GM19467 (cell line): Measurements from ENCODE around the gene SCNN1G.

ENCODE experiments used
- ATAC-seq: cut with Tn5 transposase; IDR thresholded peaks from one replicate; pipeline ENCODE4 v1.9.1; 2021; ENCODE audit warnings: mild to moderate bottlenecking, moderate library complexity; ENCODE audit not compliant: unreplicated experiment

Gene SCNN1G

DNA sequence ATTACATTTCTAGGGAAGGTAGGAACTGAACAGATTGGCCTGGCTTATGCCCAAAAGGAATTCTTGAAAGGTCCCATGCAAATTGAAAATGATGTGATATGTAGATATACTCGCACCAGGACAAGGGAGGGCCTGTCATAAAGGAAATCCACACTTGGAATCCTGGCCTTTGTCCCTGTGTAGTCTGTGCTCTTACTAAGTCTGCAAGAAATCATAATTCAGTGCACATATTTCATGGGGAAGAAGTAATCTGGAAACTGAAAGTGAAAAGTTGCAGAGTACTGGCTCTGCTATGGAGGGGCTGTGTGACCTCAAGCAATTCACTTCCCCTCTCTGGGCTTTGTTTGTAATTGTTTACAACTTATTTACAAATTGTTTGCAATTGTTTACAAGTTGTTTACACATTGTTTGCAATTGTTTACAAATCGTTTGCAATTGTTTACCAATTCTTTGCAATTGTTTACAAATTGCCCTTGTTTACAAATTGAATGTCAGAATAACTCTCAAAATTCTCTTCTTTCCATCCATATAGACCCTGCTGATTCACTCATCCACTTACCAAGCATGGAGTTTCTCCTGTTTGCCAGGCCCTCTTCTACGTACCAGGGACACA is 12.9 kb downstream of the SCNN1G start:
- ATAC-seq = no peak

DNA sequence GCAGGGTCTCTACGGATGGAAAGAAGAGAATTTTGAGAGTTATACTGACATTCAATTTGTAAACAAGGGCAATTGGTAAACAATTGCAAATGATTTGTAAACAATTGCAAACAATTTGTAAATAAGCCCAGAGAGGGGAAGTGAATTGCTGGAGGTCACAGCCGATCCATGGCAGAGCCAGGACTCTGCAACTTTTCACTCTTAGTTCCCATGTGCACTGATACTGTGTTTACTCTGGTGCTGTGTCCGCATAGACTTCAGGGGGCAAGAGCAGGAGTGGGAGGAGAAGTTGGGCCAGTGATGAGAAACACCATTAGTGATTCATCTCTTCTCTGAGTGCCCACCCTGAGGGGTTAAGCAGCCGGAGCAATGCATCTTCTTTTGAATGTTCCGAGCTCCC is 14.0 kb downstream of the SCNN1G start:
- ATAC-seq = no peak

DNA sequence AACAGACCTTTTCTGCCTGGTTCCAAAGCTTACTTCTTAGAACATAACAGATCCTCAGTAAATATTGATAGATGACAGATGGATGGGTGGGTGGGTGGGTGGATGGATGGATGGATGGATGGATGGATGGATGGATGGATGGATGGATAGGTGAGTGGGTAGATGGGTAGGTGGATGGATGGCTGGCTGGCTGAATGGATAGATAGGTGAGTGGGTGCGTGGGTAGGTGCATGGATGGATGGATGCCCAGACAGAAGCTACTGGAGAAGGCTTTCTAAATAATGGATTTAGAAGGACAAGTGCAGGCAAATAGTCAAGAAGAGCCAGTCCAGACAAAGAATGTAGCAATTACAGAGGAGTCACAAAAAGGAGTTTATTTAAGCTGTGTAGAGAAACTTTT is 19.6 kb downstream of the SCNN1G start:
- no peak for ATAC-seq

DNA sequence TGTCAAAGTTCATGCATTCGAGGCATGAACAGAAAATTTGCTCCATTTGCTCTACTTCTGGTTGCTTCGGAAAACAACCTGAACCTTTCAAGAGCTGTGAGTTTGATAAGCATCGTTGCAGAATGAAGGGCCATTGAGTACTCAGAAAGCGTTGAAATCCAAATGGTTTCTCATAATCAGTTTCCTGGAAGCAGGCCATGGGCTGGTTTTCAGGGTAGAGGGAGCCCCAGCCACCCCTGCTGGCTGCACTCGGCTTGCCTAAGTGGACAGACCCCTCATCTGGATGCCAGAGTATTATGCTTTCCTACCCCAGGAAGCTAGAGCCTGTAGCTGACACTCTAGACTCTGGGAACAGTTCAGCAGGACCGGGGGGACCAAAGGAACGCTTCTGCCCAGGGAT is 24.4 kb downstream of the SCNN1G start:
- ATAC-seq = no peak

DNA sequence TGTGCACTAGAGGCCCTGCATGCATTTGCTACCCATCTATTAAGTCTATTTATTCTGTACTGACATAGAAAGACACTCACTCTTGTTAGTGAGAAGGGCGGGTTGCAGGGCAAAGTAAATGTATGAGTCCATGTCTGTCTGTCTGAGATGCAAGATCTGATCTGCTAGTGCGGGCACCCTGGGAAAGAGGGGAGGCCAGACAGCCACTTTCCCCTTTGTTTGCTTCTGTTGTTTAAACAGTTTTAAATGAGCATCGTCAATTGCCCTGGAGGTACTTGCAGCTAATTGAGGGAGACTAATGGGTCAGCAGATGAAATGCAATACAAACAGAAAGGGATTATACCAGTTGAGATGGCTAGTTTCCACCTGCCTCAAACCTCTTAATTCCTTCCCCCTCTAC is 24.9 kb downstream of the SCNN1G start:
- ATAC-seq = no peak

DNA sequence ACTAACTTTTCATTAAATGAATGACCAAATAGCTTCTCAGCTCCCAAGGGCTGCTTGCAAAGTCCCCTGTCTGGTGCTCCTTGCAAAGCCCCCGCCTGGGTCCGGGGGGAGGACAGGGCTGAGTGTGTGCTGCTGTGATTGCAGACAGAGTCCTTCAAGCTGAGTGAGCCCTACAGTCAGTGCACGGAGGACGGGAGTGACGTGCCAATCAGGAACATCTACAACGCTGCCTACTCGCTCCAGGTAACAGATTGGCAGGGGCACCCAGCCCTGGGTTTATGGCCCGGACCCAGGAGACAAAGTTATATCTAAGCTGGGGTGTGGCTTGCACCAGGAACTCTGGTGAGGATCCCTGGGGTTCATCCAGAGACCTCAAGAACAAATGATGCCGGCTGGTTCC is 27.1 kb downstream of the SCNN1G start:
- no peak for ATAC-seq

DNA sequence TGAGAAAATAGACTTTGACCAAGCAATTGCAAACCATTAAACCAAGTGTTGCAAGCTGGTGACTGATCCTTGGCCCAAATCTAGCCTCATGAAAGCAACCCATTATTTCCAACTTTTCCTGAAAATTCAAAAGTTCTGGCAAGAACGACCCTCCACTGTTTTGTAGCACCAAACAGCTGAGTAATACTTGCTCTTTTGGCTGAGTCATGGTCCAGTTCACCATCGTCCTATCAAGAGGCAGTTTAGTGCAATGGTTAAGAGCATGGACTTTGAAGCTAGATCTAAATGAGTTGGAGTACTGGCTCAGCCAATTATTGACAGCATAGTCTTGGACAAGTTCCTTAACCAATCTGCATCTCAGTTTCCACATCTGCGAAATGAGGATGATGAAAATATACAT is 31.3 kb downstream of the SCNN1G start:
- no peak for ATAC-seq

DNA sequence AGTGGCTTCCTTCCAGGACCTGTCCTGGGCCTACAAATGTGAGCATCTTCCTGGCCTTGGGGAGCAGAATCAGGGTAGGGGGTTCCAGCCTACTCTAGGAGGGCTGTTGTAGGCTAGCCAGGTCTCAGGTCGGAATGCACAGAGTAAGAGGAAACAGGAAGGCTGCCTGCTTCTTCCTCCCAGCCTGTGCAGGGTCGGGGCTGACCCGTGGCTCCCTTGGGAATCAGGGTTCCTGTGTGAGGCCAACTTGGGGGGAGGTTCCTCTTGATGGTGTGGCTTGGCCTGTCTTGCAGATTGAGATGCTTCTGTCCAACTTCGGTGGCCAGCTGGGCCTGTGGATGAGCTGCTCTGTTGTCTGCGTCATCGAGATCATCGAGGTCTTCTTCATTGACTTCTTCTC is 32.3 kb downstream of the SCNN1G start:
- no peak for ATAC-seq

DNA sequence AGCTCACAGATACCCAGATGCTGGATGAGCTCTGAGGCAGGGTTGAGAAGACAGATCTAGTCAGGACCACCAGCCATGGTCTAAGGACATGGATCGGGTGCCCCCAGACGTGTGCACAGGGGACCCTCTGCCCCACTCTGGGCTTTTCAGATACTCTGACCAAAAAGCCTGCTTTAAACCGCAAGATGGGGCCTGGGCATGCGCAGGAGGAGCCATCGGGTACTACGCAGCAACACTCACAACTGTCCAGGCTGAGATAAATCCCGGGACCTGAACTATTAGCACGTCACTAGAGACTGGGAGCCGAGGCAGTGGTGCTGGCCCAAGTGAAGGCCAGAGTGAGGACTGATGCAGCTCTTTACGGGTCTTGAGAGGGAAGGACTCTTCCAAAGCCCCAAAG is 32.9 kb downstream of the SCNN1G start:
- ATAC-seq = no peak

DNA sequence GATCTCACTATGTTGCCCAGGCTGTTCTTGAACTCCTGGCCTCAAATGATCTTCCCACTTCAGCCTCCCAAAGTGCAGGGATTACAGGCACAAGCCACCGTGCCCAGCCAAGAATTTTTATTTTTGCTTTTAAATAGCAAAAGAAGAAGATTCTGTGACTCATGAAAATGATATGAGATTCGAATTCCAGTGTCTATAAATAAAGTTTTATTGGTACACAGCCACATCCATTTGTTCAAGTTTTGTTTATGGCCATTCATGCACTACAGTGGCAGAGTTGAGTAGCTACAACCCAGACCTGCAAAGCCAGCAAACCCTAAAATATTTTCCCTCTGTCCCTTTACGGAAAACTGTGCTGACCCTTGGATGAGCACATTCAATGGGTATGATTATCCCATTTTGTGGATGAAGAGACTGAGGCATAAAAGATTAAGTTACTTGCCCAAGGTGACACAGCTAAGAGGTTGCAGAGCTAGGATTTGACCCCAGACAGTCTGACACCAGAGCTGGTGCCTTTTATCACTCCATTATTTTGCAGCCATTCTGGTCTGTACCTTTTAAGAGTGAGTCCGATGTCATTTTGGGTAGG is 34.2 kb downstream of the SCNN1G start:
- no peak for ATAC-seq

DNA sequence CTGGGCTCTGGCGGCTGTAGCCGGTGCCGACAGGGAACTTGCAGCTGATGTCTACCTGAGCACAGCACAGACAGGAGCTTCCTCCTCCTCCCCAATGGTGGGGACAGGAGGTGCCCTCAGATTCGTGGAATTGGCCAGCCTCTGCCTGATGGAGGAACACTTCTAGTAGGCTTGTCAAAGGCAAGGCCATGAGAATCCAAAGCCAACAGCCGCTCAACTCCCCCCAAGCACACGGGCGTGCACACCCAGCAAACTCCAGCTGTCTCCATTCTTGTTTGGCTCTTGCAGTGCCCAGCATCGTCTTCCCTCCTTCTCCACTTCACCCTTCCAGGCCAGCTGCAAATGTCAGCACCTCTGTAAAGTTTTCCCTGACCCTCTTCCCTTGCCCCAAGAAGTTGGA is 35.1 kb downstream of the SCNN1G start:
- ATAC-seq = no peak

DNA sequence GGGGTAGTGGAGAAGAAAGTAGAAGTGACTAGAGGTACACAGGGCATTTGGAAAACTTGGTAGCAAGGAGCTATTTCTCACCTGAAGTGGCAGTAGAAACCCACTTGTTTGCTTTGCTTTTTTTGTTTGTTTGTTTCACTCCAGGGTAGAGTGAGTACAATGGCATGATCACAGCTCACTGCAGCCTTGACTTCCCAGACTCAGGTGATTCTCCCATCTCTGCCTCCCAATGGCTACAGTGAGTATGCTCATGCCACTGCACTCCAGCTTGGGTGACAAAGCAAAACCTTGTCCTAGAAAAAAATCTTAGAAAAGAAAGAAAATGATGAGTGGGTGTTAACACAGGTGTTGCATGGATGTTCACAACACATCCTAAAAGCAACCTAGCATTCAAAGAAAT is 40.4 kb downstream of the SCNN1G start:
- no peak for ATAC-seq

DNA sequence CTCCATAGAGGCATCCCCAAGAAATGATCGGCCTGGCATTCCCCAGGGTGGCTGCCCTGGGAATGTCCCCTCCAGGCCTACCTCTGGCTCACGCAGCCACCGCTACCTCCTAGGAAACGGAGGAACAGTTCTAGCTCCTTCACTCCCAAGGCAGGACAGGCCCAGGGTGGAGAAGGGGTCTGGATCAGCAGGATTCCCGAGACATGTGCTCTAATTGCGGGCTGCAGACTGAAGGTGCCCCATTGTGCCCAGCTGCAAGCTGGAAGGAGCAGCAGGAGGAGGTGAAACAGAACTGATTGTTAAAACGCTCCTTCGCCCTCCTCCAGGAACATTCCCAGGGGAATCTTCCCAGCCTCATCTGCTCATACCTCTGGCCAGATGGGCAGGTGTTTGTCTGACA is 40.8 kb downstream of the SCNN1G start:
- no peak for ATAC-seq

DNA sequence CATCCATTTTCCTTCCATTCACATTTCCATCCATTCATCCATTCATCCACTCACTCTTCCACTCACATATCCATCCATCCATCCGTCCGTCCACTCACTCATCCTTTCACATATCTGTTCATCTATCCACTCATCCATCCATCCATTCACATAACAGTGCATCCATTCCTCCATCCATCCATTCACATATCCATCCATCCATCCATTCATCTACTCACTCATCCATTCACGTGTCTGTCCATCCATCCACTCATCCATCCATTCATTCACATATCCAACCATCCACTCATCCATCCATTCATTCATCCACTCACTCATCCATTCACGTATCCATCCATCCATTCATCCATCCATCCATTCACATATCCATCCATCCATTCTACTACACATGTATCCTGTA is 42.6 kb downstream of the SCNN1G start:
- no peak for ATAC-seq

DNA sequence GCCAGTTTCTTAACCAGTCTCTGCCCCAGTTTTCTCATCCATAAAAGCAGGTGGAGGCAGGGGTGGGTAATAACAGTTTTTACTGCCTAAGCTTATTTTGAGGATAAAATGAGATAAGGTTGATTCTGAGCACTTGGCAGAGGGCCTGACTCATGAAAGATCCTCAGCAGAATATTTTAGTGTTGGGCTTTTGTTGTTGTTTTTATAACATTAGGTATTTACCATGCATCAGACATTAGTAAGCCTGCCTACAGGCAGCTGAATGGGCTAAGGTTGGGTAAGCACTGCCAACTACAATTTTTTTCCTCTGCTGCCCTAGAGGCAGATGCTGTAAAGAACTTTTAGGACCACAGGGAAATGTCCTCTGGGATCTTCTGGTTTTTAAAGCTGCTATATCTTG is 43.1 kb downstream of the SCNN1G start:
- ATAC-seq = no peak

DNA sequence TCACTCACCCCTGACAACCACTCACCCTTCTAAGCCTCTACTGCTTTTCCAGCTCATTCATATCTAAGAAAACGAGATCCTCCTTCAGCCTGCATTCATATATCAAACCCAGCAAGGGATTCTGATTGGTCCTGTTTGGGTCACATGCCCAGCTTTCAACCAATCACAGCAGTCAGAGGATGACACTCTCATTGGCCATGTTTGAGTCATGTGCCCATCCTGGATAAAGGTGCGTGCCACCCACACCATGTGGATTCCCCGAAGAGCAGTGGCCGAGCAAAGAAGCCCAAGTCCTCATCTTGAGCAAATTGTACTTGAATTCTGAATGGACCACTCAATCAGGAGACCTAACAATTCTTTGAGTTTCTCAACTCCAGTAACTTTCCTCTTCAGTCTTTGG is 45.0 kb downstream of the SCNN1G start:
- no peak for ATAC-seq

DNA sequence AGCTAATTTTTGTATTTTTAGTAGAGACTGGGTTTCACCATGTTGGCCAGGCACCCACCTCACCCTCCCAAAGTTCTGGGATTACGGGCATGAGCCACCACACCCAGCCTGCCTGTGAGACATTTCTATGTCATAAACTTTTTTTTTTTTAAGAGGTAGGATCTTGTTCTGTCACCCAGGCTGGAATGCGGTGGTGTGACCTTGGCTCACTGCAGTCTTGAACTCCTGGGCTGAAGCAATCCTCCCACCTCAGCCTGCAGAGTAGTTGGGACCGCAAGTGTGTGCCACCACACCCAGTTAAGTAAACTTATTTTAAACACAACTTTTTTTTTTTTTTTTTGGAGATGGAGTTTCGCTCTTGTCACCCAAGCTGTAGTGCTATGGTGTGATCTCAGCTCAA is 47.2 kb downstream of the SCNN1G start:
- no peak for ATAC-seq

DNA sequence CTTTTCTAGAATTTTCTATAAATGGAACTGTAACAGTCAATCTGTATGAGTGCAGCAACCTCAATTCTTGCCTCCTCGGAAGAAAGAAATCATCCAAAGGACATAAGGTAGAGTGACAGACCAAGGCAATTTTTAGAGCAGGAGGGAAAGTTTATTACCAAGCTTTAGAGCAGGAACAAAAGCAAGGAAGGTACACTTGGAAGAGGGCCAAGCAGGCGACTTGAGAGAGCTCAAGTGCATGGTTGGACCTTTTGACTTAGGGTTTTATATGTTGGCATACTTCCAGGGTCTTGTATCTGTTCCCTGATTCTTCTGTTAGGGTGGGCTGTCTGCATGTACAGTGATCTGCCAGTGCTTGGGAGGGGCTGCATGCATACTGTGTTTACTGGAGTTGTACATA is 50.3 kb downstream of the SCNN1G start:
- no peak for ATAC-seq

DNA sequence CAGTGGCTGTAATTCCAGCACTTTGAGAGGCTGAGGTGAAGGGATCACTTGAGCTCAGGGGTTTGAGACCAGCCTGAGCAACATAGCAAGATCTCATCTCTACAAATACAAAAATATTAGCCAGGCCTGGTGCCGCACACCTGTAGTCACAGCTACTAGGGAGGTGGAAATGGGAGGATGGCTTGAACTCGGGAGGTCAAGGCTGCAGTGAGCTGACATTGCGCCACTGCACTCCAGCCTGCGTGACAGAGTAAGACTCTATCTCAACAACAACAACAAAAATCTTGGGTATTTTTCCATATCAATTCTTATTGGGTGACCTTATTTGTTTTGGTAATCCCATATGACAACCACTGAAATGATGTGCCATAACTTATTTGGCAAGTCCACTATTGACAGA is 52.6 kb downstream of the SCNN1G start:
- ATAC-seq = no peak

DNA sequence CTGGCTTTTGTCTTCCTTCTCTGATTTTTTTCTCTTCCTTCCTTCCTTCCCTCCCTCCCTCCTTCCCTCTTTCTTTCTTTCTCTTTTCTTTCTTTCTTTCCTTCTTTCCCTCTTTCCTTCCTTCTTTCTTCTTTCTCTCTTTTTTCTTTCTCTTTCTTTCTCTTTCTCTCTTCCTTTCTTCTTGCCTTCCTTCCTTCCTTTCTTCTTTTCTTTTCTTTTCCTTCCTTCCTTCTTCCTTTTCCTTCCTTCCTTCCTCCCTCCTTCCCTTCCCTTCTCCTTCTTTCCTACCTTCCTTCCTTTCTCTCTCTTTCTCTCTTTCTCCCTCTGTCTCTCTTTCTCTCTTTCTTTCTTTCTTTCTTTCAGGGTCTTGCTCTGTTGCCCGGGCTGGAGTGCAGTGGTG is 54.4 kb downstream of the SCNN1G start:
- ATAC-seq = no peak

DNA sequence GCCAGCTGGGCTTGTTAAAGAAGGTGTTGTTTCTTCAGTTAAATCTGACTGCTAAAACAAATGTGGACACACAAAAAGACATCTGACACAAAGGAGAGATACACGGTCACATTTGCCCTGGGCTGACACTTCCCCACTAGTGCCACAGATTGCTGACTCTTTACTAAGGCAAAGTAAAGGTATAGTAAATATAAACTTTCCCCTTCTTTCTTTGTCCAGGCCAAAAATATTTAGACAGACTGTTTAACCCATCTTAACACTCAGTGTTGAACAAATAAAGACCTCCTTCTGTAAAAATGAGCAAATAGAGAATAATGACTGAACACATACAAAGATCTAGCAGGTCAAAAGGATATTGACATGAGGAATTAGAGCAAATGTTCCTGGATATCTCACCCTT is 58.4 kb downstream of the SCNN1G start:
- no peak for ATAC-seq

DNA sequence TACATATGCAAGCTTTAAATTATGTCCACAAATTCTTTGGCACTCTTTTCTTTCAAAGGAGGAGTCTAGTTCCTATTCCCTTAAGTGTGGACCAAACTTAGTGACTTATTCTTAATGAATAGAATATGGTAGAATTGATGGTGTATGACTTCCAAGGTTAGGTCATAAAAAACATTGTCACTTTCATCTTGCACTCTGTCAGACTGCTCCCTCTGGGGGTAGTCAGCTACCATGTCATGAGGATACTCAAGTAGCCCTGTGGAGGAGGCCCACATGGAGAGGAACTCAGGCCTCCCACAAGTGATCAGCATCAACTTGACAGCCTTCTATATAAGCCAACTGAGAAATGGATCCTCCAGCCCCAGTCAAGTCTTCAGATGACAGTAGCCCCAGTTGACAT is 61.6 kb downstream of the SCNN1G start:
- ATAC-seq = no peak

DNA sequence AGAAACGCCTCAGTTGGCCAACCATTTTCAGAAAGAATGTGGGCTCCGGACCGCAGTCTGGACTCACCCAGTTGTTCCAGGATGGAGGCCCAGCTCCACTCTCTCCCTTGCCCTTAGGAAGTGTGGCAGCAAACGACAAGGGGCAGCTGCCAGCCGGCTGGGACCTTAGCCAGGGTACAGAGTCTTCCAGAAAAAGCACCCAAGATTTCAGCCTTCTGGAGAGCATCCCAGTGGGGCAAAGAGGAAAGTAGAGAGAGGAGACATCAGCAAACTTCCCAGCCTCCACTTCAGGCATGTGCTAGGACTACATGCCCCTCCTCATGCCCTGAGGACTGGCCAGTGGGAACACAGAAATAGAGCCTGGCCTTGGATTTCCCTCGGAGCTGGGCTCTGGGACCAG is 62.7 kb downstream of the SCNN1G start:
- no peak for ATAC-seq
